Activated T-cell treated with anti-CD3 and anti-CD28 coated beads, Interleukin-2, amount 50 U/mL, for 4 hours (primary cell): ENCODE results near the gene SCNN1A. TPM values are rescaled to one million over a fixed set of nuclear protein-coding genes. Genes with fewer than 3 reads are reported as not detected.

Experiments used
- ATAC-seq, 2 donors: fragments of 200-7000 bp; cut with Tn5 transposase; one replicate each; pipeline ENCODE4 v1.10.0; 2021
- DNase-seq: peaks from one replicate; pipeline ENCODE4 v3.0.0-alpha.2; 2020
- H3K27me3 Mint-ChIP-seq: one replicate; pipeline ENCODE4 v1.8.0; 2021; ENCODE audit warnings: low read depth, mixed read lengths
- H3K36me3 Mint-ChIP-seq: one replicate; pipeline ENCODE4 v1.8.0; 2022; ENCODE audit warnings: mixed read lengths; ENCODE audit not compliant: insufficient read depth
- H3K4me1 Mint-ChIP-seq: one replicate; pipeline ENCODE4 v1.8.0; 2021; ENCODE audit warnings: low read depth, mixed read lengths
- H3K4me3 Mint-ChIP-seq: one replicate; pipeline ENCODE4 v1.8.0; 2021; ENCODE audit warnings: mild to moderate bottlenecking, moderate library complexity, mixed read lengths
- H3K9me3 Mint-ChIP-seq: one replicate; pipeline ENCODE4 v1.8.0; 2021; ENCODE audit warnings: mixed read lengths
- total RNA-seq, 3 donors: library from RNA; stranded (reverse); gene quantifications; one replicate each; pipeline ENCODE4 v1.2.1, GENCODE V29; 2021

The SCNN1A gene
- total RNA-seq, 3 donors from 2014 or later = 0.05 to 0.84 (median 0.15) TPM

- DNase-seq (no peak), ATAC-seq (no peak)
- no peak overlapping the region for H3K4me3 Mint-ChIP-seq
- H3K36me3 Mint-ChIP-seq = no peaks in the 10 kb centered on the region
- H3K27me3 Mint-ChIP-seq = peaks cover 11% of the 10 kb centered on the region
- no peaks in the 10 kb centered on the region for H3K9me3 Mint-ChIP-seq
- H3K4me1 Mint-ChIP-seq = no peaks in the 10 kb centered on the region
Measured at GRCh38 chr12:6307529-6307928, 67.8 kb downstream of the SCNN1A start.

GRCh38 chr12:6306599-6307220 lies 68.7 kb downstream of the SCNN1A start:
- DNase-seq = no peak
- Mint-ChIP-seq H3K36me3 (no peaks in the 10 kb centered on the region), H3K9me3 (no peaks in the 10 kb centered on the region), H3K4me1 (no peaks in the 10 kb centered on the region), H3K27me3 (peaks cover 11% of the 10 kb centered on the region), H3K4me3 (no peak overlapping the region)
- ATAC-seq = no peak

GRCh38 chr12:6306151-6306550 lies 69.2 kb downstream of the SCNN1A start:
- Mint-ChIP-seq H3K4me3 (no peak overlapping the region), H3K9me3 (no peaks in the 10 kb centered on the region), H3K27me3 (peaks cover 9% of the 10 kb centered on the region), H3K36me3 (no peaks in the 10 kb centered on the region), H3K4me1 (no peaks in the 10 kb centered on the region)
- DNase-seq (no peak), ATAC-seq (no peak)

GRCh38 chr12:6303071-6303470 lies 72.3 kb downstream of the SCNN1A start:
- no peak for DNase-seq
- Mint-ChIP-seq H3K36me3 (no peaks in the 10 kb centered on the region), H3K9me3 (no peaks in the 10 kb centered on the region), H3K27me3 (peaks cover 5% of the 10 kb centered on the region), H3K4me3 (no peak overlapping the region), H3K4me1 (no peaks in the 10 kb centered on the region)
- no peak for ATAC-seq

- Mint-ChIP-seq H3K36me3 (no peaks in the 10 kb centered on the region), H3K27me3 (peaks cover 7% of the 10 kb centered on the region), H3K4me1 (no peaks in the 10 kb centered on the region), H3K9me3 (no peaks in the 10 kb centered on the region), H3K4me3 (no peak overlapping the region)
- no peak for DNase-seq
- no peak for ATAC-seq
Measured at GRCh38 chr12:6302621-6303020, 72.7 kb downstream of the SCNN1A start.

- Mint-ChIP-seq H3K27me3 (peaks cover 10% of the 10 kb centered on the region), H3K4me1 (no peaks in the 10 kb centered on the region), H3K9me3 (no peaks in the 10 kb centered on the region), H3K4me3 (no peak overlapping the region), H3K36me3 (no peaks in the 10 kb centered on the region)
- no peak for ATAC-seq
- no peak for DNase-seq
Measured at GRCh38 chr12:6301721-6302120, 73.6 kb downstream of the SCNN1A start.

GRCh38 chr12:6297170-6297569 lies 78.2 kb downstream of the SCNN1A start:
- no peak for ATAC-seq
- H3K4me1 Mint-ChIP-seq = no peaks in the 10 kb centered on the region
- no peaks in the 10 kb centered on the region for H3K9me3 Mint-ChIP-seq
- no peaks in the 10 kb centered on the region for H3K36me3 Mint-ChIP-seq
- DNase-seq = no peak
- peaks cover 10% of the 10 kb centered on the region for H3K27me3 Mint-ChIP-seq
- no peak overlapping the region for H3K4me3 Mint-ChIP-seq

Other genes starting within 250 kb of the SCNN1A start
- gene CD9, start 175.2 kb downstream of the SCNN1A start, total RNA-seq = 1 to 10 TPM; 1.6 to 3.2 (median 3.0) TPM
- not detected for gene PLEKHG6, start 64.9 kb downstream of the SCNN1A start, total RNA-seq
- gene TNFRSF1A, start 33.5 kb downstream of the SCNN1A start, total RNA-seq = 10 to 100 TPM; 28.0 to 34.5 (median 33.0) TPM
- gene LTBR, start 8.6 kb upstream of the SCNN1A start, total RNA-seq = 1 to 10 TPM; 1.0 to 2.8 (median 1.3) TPM
- gene CD27, start 69.4 kb upstream of the SCNN1A start, total RNA-seq = 100 to 1,000 TPM in 1 of 3 donors, 10 to 100 TPM in 2; 52.3 to 100 (median 89.8) TPM
- 10 to 100 TPM; 24.4 to 36.6 (median 30.0) TPM for gene TAPBPL, start 76.5 kb upstream of the SCNN1A start, total RNA-seq
- gene VAMP1, start 95.1 kb upstream of the SCNN1A start, total RNA-seq = 10 to 100 TPM; 17.1 to 22.9 (median 21.6) TPM
- gene MRPL51, start 117.7 kb upstream of the SCNN1A start, total RNA-seq = 100 to 1,000 TPM; 249 to 262 (median 256) TPM
- 10 to 100 TPM; 29.8 to 36.1 (median 32.9) TPM for gene NCAPD2, start 118.5 kb upstream of the SCNN1A start, total RNA-seq
- 1,000 to 10,000 TPM; 4,635 to 5,387 (median 5,019) TPM for gene GAPDH, start 159.0 kb upstream of the SCNN1A start, total RNA-seq
- gene IFFO1, start 180.5 kb upstream of the SCNN1A start, total RNA-seq = 10 to 100 TPM in 1 of 3 donors, 1 to 10 TPM in 2; 8.5 to 10.2 (median 9.8) TPM
- 100 to 1,000 TPM; 267 to 300 (median 270) TPM for gene NOP2, start 192.7 kb upstream of the SCNN1A start, total RNA-seq
- 100 to 1,000 TPM; 311 to 336 (median 332) TPM for gene CHD4, start 231.8 kb upstream of the SCNN1A start, total RNA-seq